ENCODE measurements around the gene TPSB2.

TPSB2 gene

DNA sequence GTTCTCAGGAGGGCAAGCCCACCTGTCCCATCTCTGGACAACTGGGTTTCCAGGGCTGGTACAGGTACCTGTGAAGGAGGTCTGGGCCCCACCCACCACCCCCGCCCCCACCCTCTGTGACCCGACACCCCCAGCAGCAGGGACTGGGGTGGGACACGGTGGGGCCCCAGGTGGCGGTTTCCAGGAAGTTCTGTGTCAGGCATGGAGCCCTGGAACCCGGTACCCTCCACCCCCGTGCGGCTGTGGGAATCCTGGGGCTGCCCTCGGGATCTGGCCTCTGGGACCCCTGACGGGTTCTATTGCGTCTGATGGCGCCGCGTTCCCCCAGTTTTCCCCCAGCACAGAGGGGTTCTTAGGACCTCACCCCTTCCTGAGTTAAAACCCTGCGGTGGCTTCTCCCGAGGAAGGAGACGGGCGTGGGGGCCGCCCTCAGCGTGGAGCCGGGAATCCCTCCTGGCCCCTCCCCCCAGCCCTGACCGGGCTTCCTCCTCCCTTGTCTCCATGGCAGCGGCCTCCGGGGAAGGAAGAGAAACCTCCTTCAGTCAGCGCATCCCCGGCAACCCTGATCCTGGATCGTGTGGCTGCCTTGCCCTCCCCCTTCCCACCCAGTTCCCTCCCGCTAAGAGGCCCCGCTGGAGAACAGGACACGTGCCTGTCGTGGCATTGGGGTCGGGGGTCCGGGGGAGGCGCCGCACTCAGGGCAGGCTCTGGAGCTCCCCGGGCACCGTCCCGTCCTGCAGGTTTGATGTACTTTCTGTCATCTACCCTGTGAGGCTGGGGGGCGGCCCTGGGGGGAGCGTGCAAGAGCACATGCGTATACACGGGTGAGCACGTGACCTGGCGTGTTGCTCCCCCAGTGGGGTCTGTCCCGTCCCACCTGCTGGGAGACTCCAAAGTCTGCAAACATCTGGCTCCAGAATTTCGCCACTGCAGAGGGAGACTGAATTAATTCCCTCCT is 46.8 kb downstream of the TPSB2 start:
- H3K27me3 ChIP-seq (ENCODE audit: low read depth, low read length), result no peaks in the 10 kb centered on the region
- no peaks in the 10 kb centered on the region for H3K9me3 ChIP-seq (ENCODE audit: control insufficient read depth in 1 of 2, low read length in 2 of 2)
- no peak overlapping the region for H3K4me3 ChIP-seq (ENCODE audit: low read depth in 1 of 2, low read length in 2 of 2)
- no peak overlapping the region for H3K27ac ChIP-seq (ENCODE audit: low read length)
- no peaks in the 10 kb centered on the region for H3K36me3 ChIP-seq (ENCODE audit: control insufficient read depth in 1 of 2, insufficient read depth in 2 of 2, low read length in 2 of 2)
- peaks cover 0 to 43% of the 10 kb centered on the region in 2 donors for H3K4me1 ChIP-seq (ENCODE audit: control insufficient read depth in 1 of 2, insufficient read depth in 2 of 2, low read length in 2 of 2)

- H3K9me3 ChIP-seq (ENCODE audit: control insufficient read depth in 1 of 2, low read length in 2 of 2), result no peaks in the 10 kb centered on the region
- no peak overlapping the region for H3K27ac ChIP-seq (ENCODE audit: low read length)
- H3K4me3 ChIP-seq (ENCODE audit: low read depth in 1 of 2, low read length in 2 of 2), result peak overlapping the region in 1 of 2 donors; percentile 21
- no peaks in the 10 kb centered on the region for H3K27me3 ChIP-seq (ENCODE audit: low read depth, low read length)
- H3K4me1 ChIP-seq (ENCODE audit: control insufficient read depth in 1 of 2, insufficient read depth in 2 of 2, low read length in 2 of 2), result peaks cover 0 to 43% of the 10 kb centered on the region in 2 donors
- H3K36me3 ChIP-seq (ENCODE audit: control insufficient read depth in 1 of 2, insufficient read depth in 2 of 2, low read length in 2 of 2), result no peaks in the 10 kb centered on the region
These were observed 47.7 kb downstream of the TPSB2 start for GRCh38 chr16:1182316-1182671.

DNA sequence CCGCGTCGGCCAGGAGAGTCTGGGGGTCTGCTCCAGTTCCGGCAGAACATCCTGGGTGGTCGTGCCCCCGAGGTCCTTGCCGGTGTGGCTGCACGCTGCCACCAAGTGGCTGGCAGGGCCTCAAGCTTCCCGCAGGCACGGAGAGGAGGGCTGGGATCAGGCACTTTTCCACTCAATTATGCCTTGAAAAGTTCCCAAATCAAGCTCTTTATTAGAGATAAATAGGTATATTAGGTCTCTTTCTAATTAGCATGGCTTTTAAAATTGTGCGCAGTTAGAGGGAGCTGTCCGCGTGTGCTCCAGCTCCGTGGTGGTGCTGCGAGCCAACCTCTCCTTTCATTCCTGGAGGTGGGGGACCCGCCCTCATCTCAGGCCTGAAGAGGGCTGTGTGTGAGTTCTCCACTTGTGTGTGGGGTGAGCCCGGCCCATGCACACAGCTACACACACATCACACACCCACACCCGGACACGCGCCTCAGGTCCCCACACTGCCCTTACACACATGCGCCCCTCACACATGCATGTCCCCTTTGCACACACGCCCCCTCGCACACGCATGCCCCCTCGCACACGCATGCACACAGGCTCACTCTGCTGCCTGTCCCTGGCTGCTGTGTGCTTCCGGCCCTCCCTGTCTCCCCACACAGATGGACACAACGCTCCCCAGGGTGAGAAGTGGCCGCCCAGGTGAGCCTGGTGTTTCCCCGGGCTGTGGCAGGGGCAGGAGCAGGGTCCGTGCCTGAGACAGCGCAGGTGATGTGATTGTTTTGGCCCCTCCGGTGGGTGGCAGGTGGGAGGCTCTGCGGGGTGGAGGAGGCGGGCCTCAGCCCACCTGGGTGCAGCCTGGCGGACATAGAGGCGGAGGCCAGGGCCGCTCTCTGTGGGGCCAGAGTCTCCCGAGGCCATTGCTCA is 48.3 kb downstream of the TPSB2 start:
- Histone ChIP-seq H3K4me3 (ENCODE audit: low read depth in 1 of 2, low read length in 2 of 2) (no peak overlapping the region), H3K27ac (ENCODE audit: low read length) (no peak overlapping the region), H3K27me3 (ENCODE audit: low read depth, low read length) (no peaks in the 10 kb centered on the region), H3K4me1 (ENCODE audit: control insufficient read depth in 1 of 2, insufficient read depth in 2 of 2, low read length in 2 of 2) (peaks cover 0 to 45% of the 10 kb centered on the region in 2 donors), H3K9me3 (ENCODE audit: control insufficient read depth in 1 of 2, low read length in 2 of 2) (no peaks in the 10 kb centered on the region), H3K36me3 (ENCODE audit: control insufficient read depth in 1 of 2, insufficient read depth in 2 of 2, low read length in 2 of 2) (no peaks in the 10 kb centered on the region)

DNA sequence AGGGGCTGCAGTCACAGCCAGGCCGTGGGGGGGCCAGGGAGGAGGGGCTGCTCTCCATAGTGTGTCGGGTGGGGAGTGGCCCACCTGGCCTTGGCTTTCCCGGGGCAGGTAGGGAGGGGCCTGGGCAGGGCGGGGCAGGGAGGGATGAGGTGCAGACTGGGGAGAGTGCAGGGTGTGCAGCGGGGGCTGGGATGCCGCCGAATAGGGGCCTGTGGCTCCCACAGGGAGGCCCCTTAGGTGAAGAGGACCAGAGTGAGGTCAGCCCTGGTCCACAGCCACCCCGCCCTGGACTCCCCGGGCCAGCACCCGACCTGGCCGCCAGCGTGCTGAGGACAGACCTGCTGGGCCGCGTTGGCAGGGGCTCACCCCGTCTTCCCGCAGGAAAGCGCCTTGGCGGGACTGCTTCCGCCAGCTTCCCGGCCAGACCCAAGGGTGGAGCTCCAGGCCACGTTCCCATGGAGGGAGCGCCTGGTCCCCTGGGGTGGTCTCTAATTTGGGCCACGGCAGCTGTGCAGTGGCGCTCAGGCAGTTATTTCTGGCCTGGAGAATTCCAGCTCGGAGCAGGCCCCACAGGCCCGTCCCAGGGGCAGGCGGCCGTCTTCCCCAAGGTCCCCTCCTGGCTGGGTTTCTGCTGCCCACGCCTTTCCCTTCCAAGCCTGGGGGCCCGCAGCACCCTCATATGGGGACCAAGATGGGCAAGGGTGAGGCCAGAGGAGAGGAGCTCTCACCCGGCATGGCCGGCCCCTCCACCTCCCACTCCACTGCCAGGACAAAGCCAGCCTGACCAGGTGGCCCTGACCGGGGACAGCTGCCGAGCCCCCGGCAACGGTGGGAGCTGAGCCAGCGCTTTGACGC is 49.2 kb downstream of the TPSB2 start:
- Histone ChIP-seq H3K36me3 (ENCODE audit: control insufficient read depth in 1 of 2, insufficient read depth in 2 of 2, low read length in 2 of 2) (no peaks in the 10 kb centered on the region), H3K4me1 (ENCODE audit: control insufficient read depth in 1 of 2, insufficient read depth in 2 of 2, low read length in 2 of 2) (peaks cover 0 to 51% of the 10 kb centered on the region in 2 donors), H3K27me3 (ENCODE audit: low read depth, low read length) (no peaks in the 10 kb centered on the region), H3K9me3 (ENCODE audit: control insufficient read depth in 1 of 2, low read length in 2 of 2) (no peaks in the 10 kb centered on the region), H3K27ac (ENCODE audit: low read length) (no peak overlapping the region), H3K4me3 (ENCODE audit: low read depth in 1 of 2, low read length in 2 of 2) (no peak overlapping the region)
